GM18868 (cell line): ENCODE measurements around the gene VASH1.

Experiments used
- ATAC-seq: cut with Tn5 transposase; IDR thresholded peaks from one replicate; pipeline ENCODE4 v1.9.1; 2021; ENCODE audit warnings: mild to moderate bottlenecking, moderate library complexity; ENCODE audit not compliant: unreplicated experiment

Gene VASH1

DNA sequence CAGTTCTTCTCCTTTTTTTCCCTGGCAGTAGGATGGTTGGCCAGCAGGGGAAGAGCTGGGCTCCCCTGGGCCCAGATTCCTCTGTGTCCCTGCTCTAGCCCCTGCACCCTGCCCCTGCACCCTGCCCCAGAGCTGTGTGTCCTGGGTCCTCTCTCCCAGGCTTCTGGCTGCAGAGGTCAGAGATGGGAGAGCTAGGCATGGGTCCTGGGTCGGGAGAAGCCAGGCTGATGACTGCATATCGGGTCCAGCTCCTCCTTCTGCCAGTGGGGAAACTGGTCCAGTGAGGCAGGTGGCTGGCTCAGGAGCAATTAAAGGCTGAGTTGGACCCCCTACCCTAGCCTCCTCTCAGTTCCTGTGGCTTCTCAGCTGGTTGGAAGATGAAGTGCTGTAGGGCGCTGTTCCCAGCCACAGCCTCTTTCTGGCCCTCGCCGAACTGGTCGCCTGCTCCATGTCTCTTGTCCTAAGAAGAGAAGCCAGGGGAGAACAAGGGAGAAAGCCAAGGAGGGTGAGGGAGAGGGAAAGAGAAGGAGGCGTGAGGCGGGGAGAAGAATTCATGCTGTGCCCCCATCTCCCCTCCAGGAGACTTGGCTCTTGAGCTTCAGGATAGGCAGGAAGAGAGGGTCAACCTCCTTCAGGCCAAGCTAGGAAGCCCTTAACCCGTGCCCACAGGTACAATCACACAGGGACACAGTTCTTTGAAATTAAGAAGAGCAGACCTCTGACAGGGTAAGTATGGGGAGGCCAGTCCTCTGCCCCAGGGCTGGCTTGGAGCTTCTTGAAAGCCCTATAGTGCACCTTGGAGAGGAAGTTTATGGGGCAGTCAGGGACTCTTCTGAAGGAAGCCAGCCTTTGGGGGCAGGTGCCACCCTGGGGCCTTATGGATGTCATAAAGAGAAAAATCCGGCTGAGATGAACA lies 9.5 kb downstream of the VASH1 start:
- ATAC-seq = no peak

DNA sequence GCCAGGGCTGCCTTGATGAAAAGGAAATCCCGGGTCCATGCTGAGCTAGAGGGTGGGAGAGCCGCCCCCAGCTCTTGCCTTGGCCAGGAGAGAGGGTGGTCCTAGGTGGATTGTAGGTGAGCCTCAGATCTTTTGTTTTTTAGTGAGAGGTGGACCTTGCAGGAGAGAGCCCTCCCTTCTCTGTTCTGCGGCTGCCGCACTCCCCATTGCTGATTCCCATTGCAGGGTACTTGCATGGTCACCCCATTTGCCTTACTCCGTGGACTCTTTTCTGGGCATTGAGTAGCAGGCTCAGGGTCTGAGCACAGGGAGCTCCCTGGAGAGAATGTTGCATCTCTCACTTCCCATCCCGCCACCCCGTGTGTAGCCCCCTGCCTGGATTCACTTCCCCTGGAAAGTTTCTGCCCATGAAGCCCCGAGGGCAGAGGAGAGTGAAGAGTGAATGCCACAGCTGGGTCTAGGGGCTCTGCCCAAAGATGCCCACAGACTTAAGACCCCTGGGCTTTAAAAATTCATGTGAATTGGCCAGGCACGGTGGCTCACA lies 10.2 kb downstream of the VASH1 start:
- no peak for ATAC-seq

DNA sequence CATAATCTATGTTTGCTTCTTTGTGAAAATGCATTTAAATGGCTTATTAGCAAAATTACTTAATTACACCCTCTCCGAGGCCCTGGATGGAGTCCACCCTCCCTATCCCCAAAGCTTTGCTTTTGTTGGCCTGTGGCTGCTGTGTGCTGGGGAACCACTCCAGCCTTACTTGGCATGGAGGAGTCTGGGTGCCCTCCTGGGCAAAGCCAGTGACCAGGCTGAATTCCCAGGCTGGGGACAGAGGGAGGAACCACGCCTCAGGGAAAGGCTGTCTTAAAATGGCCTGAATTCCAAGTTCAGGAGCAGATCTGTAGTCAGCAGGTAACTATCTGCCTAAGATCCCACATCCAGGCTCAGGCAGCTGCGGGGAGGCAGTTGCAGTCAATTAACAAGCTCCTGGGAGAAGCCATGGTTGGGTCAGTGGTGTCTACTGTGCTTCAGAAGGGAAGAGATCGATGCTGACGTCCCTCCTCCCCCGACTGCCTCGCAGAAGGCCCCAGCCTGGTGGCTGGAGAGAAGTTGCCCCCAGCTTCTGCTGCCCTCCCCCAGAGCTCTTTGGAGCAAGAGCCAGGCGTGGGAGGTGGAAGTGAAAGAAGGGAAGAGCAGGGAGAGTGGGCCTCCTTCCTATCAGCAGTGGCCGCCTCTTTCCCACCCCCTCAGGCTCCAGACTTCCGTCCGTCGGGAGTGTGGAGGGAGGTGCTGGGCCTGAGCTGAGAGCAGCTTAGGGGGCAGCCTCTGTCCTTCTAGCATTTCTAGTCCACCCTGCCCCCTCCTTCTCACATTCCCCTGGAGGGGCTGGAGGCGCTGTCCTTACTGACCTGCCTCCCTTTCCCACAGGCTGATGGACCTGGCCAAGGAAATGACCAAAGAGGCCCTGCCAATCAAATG lies 11.3 kb downstream of the VASH1 start:
- ATAC-seq = no peak

DNA sequence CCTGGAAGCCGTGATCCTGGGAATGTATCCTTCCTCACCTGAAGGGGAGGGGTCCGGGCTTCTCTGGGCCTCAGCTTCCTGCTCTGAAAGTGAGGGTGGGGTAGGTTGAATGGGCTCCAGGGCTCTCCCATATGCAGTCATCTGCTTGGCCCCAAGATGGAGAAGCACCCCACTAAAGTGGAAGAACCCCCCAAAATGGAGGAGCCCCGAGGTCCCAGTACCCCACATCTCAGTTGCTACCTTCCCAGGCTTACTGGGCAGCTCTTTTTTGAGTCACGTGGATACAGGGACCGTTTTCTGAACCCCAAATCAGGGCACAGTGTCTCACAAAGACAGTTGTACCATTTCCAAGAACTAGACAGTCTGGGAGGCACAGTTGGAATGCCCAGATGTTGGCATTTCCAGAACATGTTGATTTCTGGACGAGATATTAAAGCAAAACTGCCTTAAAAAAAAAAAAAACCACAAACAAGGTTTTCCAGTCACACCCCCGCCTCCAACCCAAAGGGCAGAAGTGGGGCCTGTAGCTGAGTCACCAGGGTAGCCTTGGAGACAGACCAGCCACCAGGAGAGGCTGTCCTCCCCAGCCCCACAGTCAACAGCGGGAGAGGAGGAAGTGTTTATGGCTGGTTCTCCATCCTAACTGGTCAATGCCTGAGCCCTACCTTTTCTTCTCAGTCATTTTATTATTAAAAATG lies 12.1 kb downstream of the VASH1 start:
- no peak for ATAC-seq

DNA sequence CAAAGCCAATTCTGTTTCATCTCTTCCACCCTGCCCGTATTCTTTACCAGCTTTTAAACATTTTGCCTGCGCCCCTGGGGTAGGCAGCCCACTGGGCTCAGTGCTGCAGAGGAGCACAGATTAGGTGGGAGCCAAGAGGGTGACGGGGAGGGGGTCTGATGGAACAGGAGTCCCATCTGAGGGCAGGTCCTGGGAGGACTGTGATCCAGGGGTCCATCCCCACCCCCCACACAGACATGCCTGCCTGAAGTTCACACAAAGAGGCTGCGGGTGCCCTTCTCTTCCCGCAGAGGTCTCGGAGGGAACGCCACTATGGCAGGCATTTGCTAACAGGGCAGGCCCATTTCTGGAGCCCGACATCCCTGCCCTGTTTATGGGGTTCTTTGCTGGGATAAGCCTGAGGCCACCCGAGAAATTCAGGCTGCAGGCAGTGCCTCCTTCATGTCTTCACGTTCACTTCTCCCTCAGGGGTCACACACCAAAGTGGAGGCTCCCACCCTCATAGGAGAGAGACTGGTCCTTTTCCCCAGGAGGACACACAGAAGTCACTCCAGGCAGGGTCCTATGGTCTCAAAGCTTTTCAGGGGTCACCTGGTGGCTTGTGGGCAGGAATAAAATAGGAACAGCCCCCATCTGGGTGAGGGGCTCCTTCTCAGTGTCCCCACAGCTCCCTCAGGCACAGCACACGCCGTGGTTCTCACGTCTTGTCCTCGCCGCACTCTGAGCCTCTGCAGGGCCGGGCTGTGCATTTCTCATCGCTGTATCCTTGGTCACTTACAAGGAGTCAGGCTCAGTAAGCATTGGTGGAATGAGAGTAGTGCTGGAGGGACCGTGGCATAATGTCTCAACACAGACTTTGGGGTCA lies 12.9 kb downstream of the VASH1 start:
- ATAC-seq = no peak

DNA sequence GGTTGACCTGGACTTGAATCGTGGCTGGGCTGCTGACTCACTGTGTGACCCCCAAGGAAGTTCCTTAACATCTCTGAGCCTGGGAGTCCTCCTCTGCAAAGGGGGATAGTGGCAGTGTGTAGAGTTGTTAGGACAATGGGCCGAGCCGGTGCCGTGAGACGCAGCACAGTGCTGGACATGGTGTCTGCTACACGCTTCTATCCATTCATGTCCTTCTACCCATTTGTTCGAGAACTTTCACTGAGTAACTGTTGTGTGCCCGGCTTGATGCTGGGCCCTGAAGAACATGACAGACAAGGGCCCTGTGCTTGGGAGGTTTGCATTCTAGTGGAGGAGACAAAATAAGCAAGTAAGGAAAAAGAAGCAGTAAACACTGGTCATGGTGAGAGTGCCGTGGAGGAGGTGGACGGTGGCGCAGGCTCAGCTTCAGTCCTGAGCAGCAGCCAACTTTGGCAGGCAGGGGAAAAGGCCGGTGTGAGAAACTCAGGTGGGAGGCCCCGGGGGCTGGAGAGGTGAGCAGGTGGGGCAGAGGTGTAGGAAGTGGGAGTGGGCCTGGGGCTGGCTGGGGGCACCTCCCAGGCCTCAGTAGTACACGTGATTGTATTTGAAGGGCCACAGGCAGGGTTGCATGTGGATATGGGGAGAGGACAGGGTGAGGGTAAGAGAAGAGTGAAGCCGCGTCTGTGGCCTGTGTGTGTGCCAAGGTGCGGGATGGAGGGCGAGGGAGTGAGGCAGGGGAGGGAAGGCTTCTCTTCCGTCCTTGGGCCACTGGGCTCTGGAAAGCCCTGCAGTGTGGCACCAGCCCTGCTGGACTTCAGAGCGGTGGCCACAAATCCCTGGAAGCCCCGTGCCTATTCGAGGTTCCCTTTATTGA lies 13.8 kb downstream of the VASH1 start:
- no peak for ATAC-seq

DNA sequence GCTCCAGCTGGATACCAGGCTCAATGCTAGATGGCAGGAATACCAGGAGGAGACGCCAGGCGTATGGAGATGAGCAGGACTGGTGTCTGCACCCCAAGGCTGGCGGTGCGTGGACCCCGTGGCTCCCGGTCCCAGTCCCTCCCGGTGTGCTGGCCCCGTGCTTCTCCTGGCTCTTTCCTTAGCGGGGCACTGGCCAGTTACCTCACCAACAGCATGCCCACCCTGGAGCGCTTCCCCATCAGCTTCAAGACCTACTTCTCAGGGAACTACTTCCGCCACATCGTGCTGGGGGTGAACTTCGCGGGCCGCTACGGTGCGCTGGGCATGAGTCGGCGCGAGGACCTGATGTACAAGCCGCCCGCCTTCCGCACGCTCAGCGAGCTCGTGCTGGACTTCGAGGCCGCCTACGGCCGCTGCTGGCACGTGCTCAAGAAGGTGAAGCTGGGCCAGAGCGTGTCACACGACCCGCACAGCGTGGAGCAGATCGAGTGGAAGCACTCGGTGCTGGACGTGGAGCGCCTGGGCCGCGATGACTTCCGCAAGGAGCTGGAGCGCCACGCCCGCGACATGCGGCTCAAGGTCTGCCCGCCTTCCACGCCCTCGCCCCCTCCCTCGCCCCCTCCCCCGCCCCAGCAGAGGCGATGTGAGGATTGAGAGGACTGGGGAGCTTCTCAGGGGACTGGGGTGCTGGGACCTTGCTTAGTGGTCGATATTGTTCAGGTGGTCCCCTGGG lies 14.6 kb downstream of the VASH1 start:
- ATAC-seq = no peak

DNA sequence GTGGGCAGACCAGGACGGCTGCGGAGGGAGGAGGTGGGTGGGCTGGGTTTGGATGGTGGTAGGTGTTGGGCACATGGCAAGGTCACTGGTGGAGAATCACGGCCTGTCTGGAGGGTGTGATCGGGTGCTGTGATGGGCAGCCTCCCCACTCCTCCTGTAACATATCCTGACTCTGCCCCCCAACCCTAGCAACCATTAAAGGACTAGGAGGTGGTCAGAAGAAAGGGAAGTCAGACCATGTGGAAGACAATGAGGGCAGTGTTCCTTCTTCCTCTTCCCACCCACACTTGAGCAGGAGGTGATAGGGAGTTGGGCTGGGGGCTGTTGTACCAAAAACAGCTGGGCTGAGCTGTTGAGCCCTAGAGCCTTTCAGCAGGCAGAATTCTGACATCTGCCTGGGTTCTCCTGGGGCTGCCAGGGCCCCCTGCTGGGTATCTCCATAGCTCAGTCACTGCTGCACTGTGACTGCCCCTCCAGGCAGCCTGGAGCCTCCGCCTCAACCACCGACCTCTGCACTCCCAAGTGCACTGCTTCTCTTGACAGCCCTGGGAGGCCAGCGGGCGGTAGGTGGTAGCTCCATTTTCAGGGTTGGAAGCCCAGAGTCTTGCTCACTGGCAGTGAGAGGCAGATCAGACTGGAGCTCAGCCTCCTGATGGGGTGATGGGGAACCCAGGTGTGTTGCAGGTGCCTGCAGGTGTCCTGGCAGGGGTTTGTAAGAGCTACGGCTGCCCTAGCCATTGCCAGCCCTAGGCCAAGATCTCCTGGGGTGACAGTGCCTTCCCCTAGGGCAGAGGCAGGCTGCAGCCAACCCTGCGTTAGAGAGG lies 15.4 kb downstream of the VASH1 start:
- no peak for ATAC-seq

DNA sequence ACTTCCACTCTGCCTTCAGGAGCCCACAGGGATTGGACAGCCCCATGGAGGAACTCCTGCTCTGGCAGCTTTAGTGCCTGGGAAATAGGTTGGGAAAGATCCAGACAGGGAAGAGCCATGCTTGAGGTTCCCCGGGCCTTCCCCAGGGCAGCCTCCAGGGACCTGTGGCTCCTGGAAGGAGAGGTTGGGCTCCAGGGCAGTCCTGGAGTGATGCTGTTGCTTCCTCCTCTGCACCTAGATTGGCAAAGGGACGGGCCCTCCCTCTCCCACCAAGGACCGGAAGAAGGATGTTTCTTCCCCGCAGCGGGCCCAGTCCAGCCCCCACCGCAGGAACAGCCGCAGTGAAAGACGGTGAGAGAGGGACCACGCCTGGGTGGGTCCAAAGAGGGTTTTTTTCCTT lies 16.5 kb downstream of the VASH1 start:
- no peak for ATAC-seq

DNA sequence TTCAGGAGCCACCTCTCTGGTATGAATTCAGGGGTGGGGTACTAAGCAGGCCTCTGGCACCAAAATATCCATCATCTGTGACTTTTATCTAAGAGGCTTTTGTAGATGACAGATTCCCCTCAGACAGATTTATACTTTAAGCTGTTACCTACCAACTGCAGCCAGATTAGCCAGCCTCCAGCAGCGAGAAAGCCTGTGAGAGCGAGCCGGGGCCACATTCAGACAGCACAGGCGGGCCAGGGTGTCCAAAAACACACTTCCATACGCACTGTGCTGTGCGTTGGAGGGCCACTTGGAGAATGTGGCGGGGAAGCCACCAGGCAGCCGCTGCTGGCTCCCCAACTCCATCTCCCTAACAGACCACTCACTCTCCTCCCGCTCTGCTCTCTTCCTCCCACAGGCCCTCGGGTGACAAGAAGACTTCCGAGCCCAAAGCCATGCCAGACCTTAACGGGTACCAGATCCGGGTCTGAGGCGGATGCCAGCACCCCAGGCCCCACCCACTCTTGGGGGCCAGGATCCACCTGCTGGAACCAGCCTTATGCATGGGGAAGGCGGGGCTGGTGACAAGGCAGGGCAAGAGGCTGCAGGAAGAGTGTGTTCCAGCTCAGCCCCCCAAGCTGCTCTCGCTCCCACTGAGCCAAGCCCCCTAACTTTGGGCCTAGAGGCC lies 17.4 kb downstream of the VASH1 start:
- ATAC-seq = no peak

DNA sequence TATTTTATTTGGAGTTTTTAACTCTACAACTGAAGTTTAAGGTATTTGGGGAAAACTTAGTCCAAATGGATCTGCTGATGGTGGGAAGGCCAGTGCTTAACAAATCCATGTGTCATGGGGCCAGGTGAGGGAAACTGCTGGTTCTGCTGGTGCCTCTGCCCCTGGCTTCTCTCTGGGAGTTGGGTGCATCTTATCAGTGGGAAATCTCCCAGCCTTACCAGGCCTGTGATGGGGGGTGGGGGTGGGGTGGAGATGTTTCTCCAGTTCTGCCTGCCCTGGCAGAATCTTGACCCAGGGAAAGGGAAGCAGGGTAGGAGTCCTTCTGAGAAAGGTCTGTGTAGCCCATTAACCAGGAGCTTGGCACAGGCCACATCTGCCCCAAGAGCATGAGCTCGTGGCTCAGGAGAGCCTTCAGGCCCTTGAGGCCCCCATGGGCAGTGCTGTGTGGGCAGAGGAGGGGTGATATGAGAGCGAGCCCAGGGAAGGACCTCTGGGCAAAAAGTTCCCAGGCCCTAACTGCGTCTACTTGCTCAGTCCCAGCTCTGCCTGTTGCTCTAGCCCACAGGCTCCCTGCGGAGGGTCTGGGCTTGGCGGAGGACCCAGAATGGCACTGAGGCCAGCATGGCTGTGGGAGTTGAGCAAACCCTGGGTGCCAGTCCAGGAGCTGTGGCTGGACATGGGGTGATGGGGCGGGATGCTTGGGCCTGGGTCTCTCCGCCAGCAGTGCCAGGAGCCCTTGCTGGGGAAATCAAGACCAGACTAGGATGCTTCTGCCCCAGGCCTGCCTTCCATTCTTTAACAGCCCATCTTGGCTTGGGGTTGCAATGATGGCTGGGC lies 18.2 kb downstream of the VASH1 start:
- ATAC-seq = no peak

DNA sequence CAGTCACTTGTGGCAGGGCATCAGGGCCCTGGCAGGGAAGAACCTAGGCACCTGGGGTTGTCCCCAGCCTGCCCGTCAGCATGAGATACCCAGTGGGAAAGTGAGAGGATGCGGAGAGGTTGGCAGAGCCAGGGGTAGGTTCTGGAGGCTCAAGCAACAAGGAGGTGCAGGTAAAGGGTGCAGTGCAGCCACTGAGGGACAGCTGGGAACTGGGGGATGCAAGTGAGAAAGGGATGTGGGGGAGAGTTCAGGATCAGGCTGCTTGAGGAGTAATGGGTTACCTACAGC lies 18.7 kb downstream of the VASH1 start:
- ATAC-seq = no peak

DNA sequence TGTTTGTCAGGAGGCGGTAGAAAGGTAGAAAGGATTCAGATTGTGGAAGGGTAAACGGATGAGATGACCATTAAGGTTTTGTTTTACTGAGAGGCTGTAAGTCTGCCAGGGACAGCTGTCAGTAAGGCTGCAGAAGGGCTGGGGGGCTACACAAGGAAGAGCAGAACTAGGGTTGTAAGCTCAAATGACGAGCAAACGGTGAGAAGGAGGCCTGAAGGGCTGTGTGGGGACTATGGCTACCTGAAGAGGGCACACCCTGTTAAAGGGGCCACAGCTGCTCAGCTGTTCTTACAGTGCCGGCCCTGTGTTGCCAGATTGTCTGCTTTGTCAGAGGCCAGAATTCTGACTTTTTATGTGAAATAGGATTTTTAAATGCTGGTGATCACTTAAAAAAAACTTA lies 19.1 kb downstream of the VASH1 start:
- no peak for ATAC-seq

DNA sequence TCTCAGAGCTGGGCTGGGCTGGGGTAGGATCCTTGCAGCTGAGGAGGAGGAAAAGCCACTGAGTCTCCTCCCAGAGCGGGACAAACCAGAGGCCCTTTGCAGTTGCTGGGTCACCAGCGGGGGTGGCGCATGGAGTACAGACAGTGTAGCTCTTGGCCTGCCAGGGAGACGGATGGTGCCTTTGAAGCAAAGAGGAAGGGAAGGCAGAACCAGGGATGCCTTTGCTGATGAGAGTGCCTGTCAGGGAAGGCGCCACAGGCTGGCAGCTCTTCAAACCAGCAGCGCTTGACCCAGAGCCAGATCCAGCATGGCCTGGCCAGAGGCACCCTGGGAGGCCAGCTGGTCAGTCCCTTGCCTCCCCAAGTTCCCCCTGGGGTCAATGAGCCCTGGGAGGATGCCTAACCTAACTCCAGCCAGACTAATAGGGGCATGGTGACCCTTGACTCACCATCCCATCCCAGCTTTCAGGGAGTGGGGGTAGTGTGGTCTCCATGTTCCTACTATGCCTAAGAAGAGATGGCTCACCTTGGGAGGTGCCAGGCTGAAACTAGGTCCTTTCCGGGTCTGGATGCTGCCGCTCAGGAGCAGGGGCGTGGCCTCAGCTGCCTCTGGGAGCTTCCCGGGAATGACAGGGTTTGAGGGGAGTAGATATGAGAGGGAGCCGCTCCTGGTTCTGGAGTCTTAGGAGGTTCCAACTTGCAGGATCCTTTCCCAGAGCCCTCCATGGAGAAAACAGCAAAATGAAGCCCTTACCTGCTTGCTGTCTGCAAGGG lies 19.8 kb downstream of the VASH1 start:
- no peak for ATAC-seq

DNA sequence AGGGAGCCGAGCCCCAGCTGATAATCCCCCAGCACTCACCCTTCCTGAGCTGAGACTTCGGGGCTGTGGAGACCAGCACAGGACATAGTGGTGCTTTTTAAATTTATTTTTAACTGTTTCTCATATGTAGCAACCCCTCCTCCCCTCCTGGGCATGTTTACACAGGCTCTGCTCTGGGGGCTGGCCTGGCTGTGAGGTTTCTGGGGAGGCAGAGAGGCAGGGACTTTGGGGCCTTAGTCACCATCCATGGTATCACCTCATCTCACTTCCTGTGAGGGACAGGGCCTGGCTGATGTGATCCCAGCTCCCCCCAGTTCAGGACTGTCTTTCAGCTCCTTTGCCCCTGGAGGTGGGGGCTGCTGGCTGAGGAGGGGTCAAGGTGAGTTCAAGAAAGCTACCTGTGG lies 20.4 kb downstream of the VASH1 start:
- ATAC-seq = no peak
